ENCODE data around the gene COX7A1.
A peak's percentile ranks its signal among the peaks of the same experiment; 100 is the strongest.
"Not testable (repeated sequence)": the region's sequence is repeated elsewhere in the genome, so short reads cannot be mapped to it uniquely, and the experiment has no call there.

Gene COX7A1

DNA sequence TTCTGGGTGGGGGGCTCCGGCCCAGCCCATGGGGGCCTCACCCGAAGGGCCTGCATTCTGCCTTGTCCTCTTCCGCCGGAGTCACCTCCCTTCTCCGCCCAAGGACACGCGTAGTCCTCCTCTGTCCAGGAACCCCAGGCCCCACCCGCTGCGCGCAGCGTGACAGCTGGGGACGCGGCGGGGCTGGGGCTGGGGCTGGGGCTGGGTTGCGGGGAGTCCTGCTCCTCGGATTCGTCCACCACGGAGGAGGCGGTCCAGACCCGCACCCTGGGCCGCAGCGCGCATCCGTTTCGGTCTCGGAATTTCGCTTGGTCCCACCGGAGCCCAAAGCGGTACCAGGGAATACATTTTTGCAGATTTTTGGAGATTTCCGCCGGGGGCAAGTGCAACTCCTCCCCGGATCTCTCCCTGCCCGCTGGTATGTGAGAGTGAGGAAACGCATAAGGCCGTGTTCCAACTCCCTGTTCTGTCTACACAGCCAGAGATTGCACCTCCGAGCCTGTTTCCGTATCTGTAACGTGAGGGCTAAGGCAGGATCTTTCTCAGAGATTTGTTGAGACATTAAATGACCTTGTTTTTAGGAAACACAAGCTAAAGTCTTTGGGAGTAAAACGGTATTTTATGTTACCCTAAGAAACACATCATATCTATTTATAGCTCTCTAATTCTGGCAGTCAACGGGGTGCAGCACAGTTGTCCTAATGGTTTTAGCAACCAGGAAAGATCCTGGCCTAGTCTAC lies at the start of gene COX7A1:
TSS of gene COX7A1 (minus strand) at position 96 of the 740 bp plus-strand sequence. CDS start at position 56, 40 bp downstream.
- no peak for DNase-seq (ENCODE audit: low read depth, low spot score)

DNA sequence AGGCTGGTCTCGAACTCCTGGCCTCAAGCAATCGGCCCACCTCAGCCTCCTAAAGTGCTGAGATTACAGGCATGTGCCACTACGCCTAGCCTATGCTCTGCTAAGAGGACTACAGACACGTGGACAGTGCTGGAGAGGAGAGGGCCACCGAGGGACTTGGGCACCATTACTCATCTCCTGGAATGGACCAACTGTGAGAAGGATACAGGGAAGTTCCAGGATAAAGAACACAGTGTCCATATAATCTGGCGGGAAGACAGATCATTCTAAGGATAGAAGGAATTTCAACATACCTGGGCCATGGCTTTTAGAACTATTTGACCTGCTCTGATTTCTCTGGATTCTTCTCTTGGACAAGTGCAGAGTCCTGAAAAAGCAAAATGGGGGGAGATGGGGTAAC lies 49.4 kb upstream of the COX7A1 start:
- no peak for DNase-seq (ENCODE audit: low read depth, low spot score)

GRCh38 chr19:36198119-36198518 lies 45.9 kb upstream of the COX7A1 start:
- no peak for DNase-seq (ENCODE audit: low read depth, low spot score)

- DNase-seq (ENCODE audit: low read depth, low spot score), result no peak
Observed at GRCh38 chr19:36196249-36196648, 44.0 kb upstream of the COX7A1 start.

DNA sequence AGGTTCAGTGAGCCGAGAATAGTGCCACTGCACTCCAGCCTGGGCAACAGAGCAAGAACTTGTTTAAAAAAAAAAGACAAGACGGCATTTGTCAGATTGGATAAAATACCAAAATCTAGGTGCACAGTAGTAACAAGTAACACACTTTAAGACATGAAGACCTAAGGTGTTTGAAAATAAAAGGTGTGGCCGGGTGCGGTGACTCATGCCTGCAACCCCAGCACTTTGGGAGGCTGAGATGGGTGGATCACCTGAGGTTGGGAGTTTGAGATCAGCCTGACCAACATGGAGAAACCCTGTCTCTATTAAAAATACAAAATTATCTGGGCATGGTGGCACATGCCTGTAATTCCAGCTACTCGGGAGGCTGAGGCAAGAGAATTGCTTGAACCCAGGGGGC lies 34.5 kb upstream of the COX7A1 start:
- DNase-seq (ENCODE audit: low read depth, low spot score), result not testable (repeated sequence)

- peak; percentile 40 for DNase-seq (ENCODE audit: low read depth, low spot score)
Observed at GRCh38 chr19:36183245-36183628, 31.0 kb upstream of the COX7A1 start.

DNA sequence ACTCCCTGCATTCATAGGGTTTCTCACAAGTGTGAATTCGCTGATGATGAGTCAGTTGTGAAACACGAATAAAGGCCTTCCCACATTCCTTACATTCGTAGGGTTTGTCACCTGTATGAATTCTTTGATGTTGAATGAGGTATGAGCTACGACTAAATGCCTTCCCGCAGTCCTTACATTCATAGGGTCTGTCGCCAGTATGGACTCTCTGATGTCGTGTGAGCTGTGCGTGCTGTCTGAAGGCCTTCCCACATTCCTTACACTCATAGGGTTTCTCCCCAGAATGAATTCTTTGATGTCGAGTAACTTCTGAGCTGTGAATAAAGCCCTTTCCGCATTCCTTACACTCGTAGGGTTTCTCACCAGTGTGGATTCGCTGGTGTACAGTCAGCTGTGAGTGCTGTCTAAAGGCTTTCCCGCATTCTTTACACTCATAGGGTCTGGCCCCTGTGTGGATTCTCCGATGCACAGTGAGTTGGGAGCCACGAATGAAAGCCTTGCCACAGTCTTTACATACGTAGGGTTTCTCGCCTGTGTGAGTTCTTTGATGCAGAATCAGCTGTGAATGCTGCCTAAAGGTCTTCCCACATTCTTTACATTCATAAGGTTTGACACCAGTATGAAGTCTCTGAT lies 30.5 kb upstream of the COX7A1 start:
- DNase-seq (ENCODE audit: low read depth, low spot score), result peak; percentile 70

- DNase-seq (ENCODE audit: low read depth, low spot score), result not testable (repeated sequence)
Observed at GRCh38 chr19:36179077-36179476, 26.8 kb upstream of the COX7A1 start.

- DNase-seq (ENCODE audit: low read depth, low spot score), result not testable (repeated sequence)
Observed at GRCh38 chr19:36173846-36174245, 21.6 kb upstream of the COX7A1 start.

GRCh38 chr19:36172852-36173251 lies 20.6 kb upstream of the COX7A1 start:
- no peak for DNase-seq (ENCODE audit: low read depth, low spot score)

GRCh38 chr19:36169084-36169760 lies 17.0 kb upstream of the COX7A1 start:
- DNase-seq (ENCODE audit: low read depth, low spot score), result no peak

DNA sequence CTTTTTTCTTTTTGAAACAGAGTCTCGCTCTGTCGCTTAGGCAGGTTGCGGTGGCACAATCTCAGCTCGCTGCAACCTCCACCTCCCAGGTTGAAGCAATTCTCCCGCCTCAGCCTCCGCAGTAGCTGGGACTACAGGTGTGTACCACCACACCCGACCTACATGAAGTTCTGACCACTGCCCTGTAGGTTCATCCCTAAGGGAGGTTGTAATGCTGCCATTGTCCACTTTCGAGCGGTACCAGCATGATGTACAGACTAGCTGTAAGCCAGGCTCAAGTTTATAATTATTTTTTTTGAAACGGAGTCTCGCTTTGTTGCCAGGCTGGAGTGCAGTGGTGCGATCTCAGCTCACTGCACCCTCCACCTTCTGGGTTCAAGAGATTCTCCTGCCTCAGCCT lies 11.6 kb upstream of the COX7A1 start:
- DNase-seq (ENCODE audit: low read depth, low spot score), result no peak

DNA sequence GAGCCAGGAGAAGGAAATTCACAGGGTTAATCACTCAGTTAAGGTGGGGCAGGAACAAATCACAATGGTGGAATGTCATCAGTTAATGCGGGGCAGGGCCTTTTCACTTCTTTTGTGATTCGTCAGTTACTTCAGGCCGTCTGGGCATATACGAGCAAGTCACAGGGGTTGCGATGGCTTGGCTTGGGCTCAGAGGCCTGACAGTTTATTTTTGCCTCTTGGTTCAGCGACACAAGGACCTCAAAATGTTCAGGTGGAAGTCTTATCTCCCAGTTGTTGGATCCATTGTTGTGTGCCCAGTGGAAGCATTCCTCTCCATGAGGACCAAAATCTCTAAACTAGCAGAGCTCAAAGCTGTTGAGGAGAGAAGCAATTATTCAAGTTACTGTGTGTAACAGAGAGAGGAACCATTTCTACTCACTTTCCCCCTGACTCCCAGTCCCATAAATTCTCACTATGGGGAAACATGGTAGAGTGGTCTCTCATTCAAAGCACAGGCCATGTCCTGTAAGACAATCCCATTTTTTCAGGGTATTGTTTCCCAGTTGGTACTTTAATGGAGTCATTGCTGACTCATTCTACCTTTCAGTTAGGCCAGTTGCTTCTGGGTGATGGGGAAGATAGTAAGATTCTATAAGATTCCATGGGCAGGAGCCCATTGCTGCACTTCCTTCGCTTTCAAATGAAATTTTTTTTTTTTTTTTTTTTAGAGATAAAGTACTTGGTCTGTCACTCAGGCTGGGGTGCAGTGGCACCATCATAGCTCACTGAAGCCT lies 8.8 kb upstream of the COX7A1 start:
- DNase-seq (ENCODE audit: low read depth, low spot score), result no peak

DNA sequence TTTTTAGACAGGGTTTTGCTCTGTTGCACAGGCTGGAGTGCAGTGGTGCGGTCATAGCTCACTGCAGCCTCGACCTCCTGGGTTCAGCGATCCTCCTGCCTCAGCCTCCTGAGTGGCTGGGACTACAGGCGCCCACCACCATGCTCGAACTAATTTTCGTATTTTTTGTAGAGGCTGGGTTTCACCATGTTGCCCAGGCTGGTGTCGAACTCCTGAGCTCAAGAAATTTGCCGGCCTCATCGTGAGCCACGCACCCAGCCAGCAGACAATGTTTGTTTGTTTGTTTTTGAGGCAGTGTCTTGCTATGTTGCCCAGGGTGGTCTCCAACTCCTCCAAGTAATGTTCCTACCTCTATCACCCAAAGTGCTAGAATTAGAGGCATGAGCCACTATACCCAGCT lies 879 bp upstream of the COX7A1 start:
- no peak for DNase-seq (ENCODE audit: low read depth, low spot score)

DNA sequence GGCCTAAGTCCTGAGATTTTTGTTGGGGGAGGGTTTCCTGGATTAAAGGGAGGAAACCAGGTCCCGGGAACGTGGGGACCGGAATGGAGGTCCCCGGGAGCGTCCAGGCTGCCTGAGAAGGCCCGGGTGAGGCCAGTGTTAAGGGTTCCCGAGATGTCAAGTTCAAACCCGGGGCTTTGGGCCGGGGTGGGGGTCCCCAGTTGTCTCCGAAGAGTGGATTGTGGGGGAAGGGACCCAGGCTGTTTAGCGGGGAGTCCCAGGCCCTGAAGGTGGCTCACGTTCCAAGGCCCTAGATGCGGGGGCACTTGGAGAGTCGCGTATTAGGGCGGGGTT lies 262 bp downstream of the COX7A1 start:
- no peak for DNase-seq (ENCODE audit: low read depth, low spot score)

DNA sequence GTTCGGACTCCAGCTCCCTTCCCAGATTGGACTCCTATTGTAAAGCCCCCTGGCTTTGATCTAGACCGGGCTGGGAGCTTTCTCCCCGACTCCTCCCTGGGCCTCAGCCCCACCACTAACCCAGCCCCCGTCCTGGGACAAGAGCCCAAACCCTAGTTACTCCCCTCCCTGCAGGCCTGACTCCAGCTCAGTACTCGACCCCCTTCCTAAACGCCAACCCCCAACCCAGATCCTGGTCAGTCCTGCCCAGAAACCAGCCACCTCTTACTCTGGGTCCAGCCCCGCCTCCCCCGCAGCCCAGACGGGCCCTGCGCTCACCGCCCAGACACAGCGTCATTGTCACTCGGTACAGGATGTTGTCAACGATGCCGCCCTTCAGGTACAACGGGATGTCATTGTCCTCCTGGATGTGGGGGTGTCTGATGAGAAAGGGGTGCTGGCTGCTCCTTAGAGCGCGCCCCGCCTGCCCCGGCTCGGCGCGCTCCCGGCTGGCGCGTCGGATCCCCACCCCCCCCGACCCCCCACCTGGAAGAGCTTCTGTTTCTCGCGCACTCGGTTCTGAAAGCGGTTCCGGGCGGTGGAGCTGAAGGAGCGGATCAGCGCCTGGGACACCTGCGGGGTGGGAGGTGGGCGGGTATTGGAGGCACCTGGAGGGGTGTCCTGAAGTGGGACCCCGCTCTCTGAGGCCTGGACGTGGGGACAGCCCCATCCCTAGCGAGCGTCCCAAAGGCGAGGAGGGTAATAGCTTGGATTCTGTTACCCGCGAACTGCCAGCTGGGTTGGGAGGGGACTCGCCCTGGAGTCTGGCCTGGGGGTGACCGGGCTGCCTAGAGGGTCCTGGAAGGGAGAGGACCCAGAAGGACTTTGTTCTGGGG lies 866 bp downstream of the COX7A1 start:
- DNase-seq (ENCODE audit: low read depth, low spot score), result no peak

- DNase-seq (ENCODE audit: low read depth, low spot score), result no peak
Observed at GRCh38 chr19:36150586-36150985, 1.7 kb downstream of the COX7A1 start.

DNA sequence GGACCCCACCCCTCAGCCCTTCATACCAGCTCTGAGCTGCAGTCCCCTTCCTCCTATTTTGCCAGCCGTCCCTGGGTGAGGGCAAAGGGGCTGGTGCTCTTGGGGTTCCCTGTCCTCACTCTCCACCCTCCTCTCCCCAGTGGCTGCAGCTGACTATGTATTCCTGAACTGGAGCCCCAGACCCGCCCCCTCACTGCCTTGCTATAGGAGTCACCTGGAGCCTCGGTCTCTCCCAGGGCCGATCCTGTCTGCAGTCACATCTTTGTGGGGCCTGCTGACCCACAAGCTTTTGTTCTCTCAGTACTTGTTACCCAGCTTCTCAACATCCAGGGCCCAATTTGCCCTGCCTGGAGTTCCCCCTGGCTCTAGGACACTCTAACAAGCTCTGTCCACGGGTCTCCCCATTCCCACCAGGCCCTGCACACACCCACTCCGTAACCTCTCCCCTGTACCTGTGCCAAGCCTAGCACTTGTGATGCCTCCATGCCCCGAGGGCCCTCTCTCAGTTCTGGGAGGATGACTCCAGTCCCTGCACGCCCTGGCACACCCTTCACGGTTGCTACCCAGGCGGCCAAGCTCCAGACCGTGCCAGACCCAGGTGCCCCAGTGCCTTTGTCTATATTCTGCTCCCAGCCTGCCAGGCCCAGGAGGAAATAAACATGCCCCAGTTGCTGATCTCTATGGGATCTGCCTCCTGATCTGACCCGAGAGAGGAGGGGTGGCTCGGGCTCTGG lies 2.4 kb downstream of the COX7A1 start:
- DNase-seq (ENCODE audit: low read depth, low spot score), result no peak

- no peak for DNase-seq (ENCODE audit: low read depth, low spot score)
Observed at GRCh38 chr19:36144624-36145023, 7.6 kb downstream of the COX7A1 start.

DNA sequence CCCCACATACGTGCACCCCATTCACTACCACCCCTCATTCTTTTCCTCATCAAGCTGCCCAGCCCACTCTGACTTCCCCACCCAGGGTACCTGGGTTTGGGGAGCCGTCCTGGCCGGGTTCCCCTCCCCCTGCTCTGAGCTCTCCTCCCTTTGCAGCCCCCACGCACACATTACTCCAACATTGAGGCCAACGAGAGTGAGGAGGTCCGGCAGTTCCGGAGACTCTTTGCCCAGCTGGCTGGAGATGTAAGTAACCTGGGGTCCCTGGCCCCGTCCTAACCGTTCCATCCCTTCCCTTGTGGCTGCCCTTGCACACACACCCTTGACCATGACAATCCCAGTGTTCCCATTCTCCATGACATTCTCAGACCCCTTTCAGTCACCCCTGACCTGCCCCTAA lies 9.8 kb downstream of the COX7A1 start:
- no peak for DNase-seq (ENCODE audit: low read depth, low spot score)

- DNase-seq (ENCODE audit: low read depth, low spot score), result no peak
Observed at GRCh38 chr19:36142046-36142445, 10.2 kb downstream of the COX7A1 start.

Data from iPS DF 19.7 (cell line).